ENCODE measurements around the gene LRRC3B.

Gene LRRC3B

DNA sequence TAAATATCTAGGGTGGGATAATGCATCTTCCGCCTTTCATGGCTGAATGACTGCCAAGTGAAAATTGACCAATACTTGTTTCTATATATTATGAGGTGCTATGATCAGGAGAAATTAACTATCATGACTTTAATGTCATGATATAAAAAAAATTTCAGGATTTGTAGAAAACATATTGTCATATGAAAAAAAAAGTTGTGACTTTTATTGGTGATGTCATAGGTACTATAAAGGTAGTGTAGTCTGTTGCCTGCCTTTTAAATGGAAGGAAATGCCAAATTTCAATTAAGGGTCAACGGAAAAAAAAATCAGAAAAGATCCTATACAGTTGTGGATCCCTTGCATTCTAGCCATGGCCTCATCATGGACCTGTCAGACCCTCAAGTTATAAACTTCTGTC, 15.5 kb downstream of the LRRC3B start:
- no peak for TF ChIP-seq TAF1 (IDR thresholded peaks at IDR 0.05; ENCODE audit: borderline replicate concordance, insufficient read depth, low read length)
- TF ChIP-seq FOXP2 (optimal IDR thresholded peaks at IDR 0.05; ENCODE audit: borderline replicate concordance, extremely low read depth, extremely low read length, insufficient read depth), result no peak
- TF ChIP-seq SIN3A (IDR thresholded peaks at IDR 0.05; ENCODE audit: borderline replicate concordance, insufficient read depth, low read length), result no peak
- TF ChIP-seq, protein P1, sequence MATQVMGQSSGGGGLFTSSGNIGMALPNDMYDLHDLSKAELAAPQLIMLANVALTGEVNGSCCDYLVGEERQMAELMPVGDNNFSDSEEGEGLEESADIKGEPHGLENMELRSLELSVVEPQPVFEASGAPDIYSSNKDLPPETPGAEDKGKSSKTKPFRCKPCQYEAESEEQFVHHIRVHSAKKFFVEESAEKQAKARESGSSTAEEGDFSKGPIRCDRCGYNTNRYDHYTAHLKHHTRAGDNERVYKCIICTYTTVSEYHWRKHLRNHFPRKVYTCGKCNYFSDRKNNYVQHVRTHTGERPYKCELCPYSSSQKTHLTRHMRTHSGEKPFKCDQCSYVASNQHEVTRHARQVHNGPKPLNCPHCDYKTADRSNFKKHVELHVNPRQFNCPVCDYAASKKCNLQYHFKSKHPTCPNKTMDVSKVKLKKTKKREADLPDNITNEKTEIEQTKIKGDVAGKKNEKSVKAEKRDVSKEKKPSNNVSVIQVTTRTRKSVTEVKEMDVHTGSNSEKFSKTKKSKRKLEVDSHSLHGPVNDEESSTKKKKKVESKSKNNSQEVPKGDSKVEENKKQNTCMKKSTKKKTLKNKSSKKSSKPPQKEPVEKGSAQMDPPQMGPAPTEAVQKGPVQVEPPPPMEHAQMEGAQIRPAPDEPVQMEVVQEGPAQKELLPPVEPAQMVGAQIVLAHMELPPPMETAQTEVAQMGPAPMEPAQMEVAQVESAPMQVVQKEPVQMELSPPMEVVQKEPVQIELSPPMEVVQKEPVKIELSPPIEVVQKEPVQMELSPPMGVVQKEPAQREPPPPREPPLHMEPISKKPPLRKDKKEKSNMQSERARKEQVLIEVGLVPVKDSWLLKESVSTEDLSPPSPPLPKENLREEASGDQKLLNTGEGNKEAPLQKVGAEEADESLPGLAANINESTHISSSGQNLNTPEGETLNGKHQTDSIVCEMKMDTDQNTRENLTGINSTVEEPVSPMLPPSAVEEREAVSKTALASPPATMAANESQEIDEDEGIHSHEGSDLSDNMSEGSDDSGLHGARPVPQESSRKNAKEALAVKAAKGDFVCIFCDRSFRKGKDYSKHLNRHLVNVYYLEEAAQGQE (IDR thresholded peaks at IDR 0.05; ENCODE audit: insufficient read depth in 1 of 2, low read depth in 2 of 2, low read length in 2 of 2), result no peak
- no peak for TF ChIP-seq POLR2AphosphoS5 (IDR thresholded peaks at IDR 0.05; ENCODE audit: low read depth, low read length)

DNA sequence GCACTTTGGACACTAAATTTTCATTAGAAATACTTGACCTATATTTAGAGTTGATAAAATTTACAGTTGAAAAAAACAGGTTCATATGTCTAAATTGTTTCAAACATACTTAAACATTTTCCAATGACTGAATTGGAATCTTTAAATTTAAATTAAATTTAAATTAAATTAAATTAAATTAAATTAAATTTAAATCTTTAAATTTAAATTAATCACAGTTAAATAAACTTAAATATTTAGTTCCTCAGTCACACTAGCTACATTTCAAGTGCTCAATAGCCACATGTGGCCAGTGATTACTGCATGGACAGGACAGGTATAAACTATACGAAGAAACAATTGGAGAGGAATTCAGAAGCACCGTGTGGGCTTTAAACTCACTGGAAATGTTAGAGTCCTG, 16.8 kb downstream of the LRRC3B start:
- TF ChIP-seq TAF1 (IDR thresholded peaks at IDR 0.05; ENCODE audit: borderline replicate concordance, insufficient read depth, low read length) (no peak), POLR2AphosphoS5 (IDR thresholded peaks at IDR 0.05; ENCODE audit: low read depth, low read length) (no peak), FOXP2 (optimal IDR thresholded peaks at IDR 0.05; ENCODE audit: borderline replicate concordance, extremely low read depth, extremely low read length, insufficient read depth) (no peak), SIN3A (IDR thresholded peaks at IDR 0.05; ENCODE audit: borderline replicate concordance, insufficient read depth, low read length) (no peak)
- TF ChIP-seq, protein P1 (IDR thresholded peaks at IDR 0.05; ENCODE audit: insufficient read depth in 1 of 2, low read depth in 2 of 2, low read length in 2 of 2), result no peak

DNA sequence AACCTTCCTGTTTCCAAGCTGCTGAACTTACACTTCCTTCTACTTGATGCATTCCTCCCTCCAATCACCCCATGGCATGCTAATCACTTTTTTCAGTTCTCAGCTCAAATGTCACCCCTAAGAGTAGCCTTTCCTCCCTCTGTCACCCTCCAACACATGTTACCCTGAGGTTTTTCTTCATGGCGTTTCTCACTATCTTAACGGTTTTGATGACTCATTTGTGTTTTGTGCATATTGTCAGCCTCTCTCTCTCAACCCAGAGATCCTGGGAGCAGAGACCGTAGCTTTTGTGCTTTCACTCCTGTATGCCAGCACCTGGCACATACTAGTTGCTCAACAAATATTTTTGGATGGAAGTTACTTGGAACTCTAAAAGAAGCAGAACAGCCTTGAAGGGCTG, 24.5 kb downstream of the LRRC3B start:
- TF ChIP-seq FOXP2 (optimal IDR thresholded peaks at IDR 0.05; ENCODE audit: borderline replicate concordance, extremely low read depth, extremely low read length, insufficient read depth) (no peak), POLR2AphosphoS5 (IDR thresholded peaks at IDR 0.05; ENCODE audit: low read depth, low read length) (no peak), TAF1 (IDR thresholded peaks at IDR 0.05; ENCODE audit: borderline replicate concordance, insufficient read depth, low read length) (no peak), SIN3A (IDR thresholded peaks at IDR 0.05; ENCODE audit: borderline replicate concordance, insufficient read depth, low read length) (no peak)
- TF ChIP-seq, protein P1 (IDR thresholded peaks at IDR 0.05; ENCODE audit: insufficient read depth in 1 of 2, low read depth in 2 of 2, low read length in 2 of 2), result no peak

DNA sequence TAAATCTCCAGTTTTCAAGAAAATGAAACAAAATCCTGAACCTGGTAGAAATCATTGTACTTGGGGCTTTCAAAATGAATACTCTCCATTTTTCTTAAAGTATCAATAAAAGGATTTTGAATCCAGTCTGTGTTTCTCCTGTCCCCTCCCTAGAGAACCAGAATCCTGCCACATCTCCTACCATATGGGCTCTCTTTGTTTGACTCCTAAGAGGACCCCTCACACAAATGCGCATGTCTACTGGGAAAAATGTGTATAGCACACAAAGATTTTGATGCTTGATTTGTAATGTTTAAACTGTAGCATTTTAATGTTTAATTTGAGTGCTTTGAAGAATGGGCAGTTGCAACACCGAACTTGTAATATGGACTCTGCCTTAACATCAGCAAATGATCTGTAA, 25.9 kb downstream of the LRRC3B start:
- no peak for TF ChIP-seq FOXP2 (optimal IDR thresholded peaks at IDR 0.05; ENCODE audit: borderline replicate concordance, extremely low read depth, extremely low read length, insufficient read depth)
- TF ChIP-seq POLR2AphosphoS5 (IDR thresholded peaks at IDR 0.05; ENCODE audit: low read depth, low read length), result no peak
- TF ChIP-seq TAF1 (IDR thresholded peaks at IDR 0.05; ENCODE audit: borderline replicate concordance, insufficient read depth, low read length), result no peak

DNA sequence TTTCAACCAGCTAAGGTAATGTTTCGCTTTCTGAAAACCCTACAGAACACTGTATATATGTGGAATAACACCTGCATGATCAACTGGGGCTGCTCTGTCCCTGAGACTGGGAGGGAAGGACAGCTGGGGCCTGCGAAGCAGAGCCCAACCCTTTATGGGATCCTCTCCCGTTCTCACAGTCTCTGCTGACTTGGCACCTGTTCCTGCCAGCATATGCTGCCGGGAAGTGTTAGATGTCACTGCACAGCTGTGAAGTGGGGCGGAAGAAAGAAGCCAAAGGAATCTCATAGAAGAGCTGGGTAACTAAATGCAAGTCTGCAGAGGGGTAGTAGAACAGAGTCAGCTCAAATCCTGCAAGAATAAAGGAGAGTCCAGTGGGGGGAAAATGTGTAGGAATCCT, 29.6 kb downstream of the LRRC3B start:
- TF ChIP-seq SIN3A (IDR thresholded peaks at IDR 0.05; ENCODE audit: borderline replicate concordance, insufficient read depth, low read length) (no peak), TAF1 (IDR thresholded peaks at IDR 0.05; ENCODE audit: borderline replicate concordance, insufficient read depth, low read length) (no peak), FOXP2 (optimal IDR thresholded peaks at IDR 0.05; ENCODE audit: borderline replicate concordance, extremely low read depth, extremely low read length, insufficient read depth) (no peak), POLR2AphosphoS5 (IDR thresholded peaks at IDR 0.05; ENCODE audit: low read depth, low read length) (no peak)
- TF ChIP-seq, protein P1 (IDR thresholded peaks at IDR 0.05; ENCODE audit: insufficient read depth in 1 of 2, low read depth in 2 of 2, low read length in 2 of 2), result no peak
